HepG2 (cell line): ENCODE data around the gene FCN3. TPM values are rescaled to one million over a fixed set of nuclear protein-coding genes. Genes with fewer than 3 reads are reported as not detected.

Experiments used
- AHR ChIP-seq: IDR thresholded peaks from 2 replicates; pipeline ENCODE4 v1.6.1; 2018; ENCODE audit warnings: missing genetic modification reagents, missing compliant biosample characterization
- ASH2L ChIP-seq: fragments of 300-600, 200-600 bp; sonication (generic); IDR thresholded peaks from 2 replicates; pipeline ENCODE4 v1.7.0; 2017; ENCODE audit warnings: low read depth, mild to moderate bottlenecking, moderate library complexity, mixed read lengths, low read length; ENCODE audit not compliant: insufficient read length
- DR1 ChIP-seq: sonication (generic); formaldehyde crosslinking; IDR thresholded peaks from 2 replicates; pipeline ENCODE4 v1.8.0; 2021; ENCODE audit warnings: mild to moderate bottlenecking, missing genetic modification reagents, inconsistent platforms
- ETV6 ChIP-seq: sonication (generic); formaldehyde crosslinking; conservative IDR thresholded peaks from 2 replicates; pipeline ENCODE4 v1.4.0; 2020; ENCODE audit warnings: missing genetic modification reagents
- GATAD2A ChIP-seq: IDR thresholded peaks from 2 replicates; pipeline ENCODE4 v1.6.1; 2016
- HNF1A ChIP-seq, 2 experiments: sonication (generic) in 1 of 2; formaldehyde crosslinking in 1 of 2; IDR thresholded peaks; 2 replicates each; pipeline versions ENCODE4 v1.4.0 to v1.6.1; 2016 to 2020; ENCODE audit warnings: borderline replicate concordance in 1 of 2, low read depth in 1 of 2, mild to moderate bottlenecking in 1 of 2, missing genetic modification reagents in 1 of 2
- KIAA2018 ChIP-seq: sonication (generic); formaldehyde crosslinking; IDR thresholded peaks from 2 replicates; pipeline ENCODE4 v1.5.0; 2020; ENCODE audit warnings: mild to moderate bottlenecking, missing genetic modification reagents, borderline replicate concordance
- LRRFIP1 ChIP-seq: sonication (generic); formaldehyde crosslinking; conservative IDR thresholded peaks from 2 replicates; pipeline ENCODE4 v1.4.0; 2020; ENCODE audit warnings: missing genetic modification reagents
- NR1H2 ChIP-seq: sonication (generic); formaldehyde crosslinking; IDR thresholded peaks from 2 replicates; pipeline ENCODE4 v1.8.1; 2022; ENCODE audit warnings: low read depth, missing genetic modification reagents, borderline replicate concordance
- TBX3 ChIP-seq: fragments of 450-650 bp; IDR thresholded peaks from 2 replicates; pipeline ENCODE4 v1.6.1; 2017; ENCODE audit warnings: antibody characterized with exemption, mild to moderate bottlenecking, inconsistent platforms, borderline replicate concordance
- ZFP90 ChIP-seq: sonication (generic); formaldehyde crosslinking; IDR thresholded peaks from 2 replicates; pipeline ENCODE4 v1.8.0; 2022; ENCODE audit warnings: missing genetic modification reagents, mild to moderate bottlenecking, inconsistent platforms, borderline replicate concordance
- ZNF33A ChIP-seq: sonication (generic); formaldehyde crosslinking; IDR thresholded peaks from 2 replicates; pipeline ENCODE4 v1.5.1; 2020; ENCODE audit warnings: missing genetic modification reagents, mild to moderate bottlenecking, moderate library complexity, borderline replicate concordance
- ZNF749 ChIP-seq: sonication (generic); formaldehyde crosslinking; IDR thresholded peaks from 2 replicates; pipeline ENCODE4 v1.8.0; 2022; ENCODE audit warnings: mild to moderate bottlenecking, missing genetic modification reagents, moderate library complexity, borderline replicate concordance
- polyA plus RNA-seq, 8 experiments: library from polyadenylated mRNA; depleted of rRNA in 3 of 8; stranded (reverse) in 7 of 8; unstranded in 1 of 8; fragments of >200 nt; fragmentation: Illumina TruSeq in 4 of 8; extraction: Trizol in 4 of 8; gene quantifications; 2 replicates each; pipeline versions ENCODE4 v1.2.1 to v1.2.3, GENCODE V29; 2011 to 2016; ENCODE audit warnings: low read depth in 4 of 8, missing spikeins in 1 of 8, mixed read lengths in 1 of 8; ENCODE audit not compliant: insufficient read depth in 1 of 8
- total RNA-seq, 5 experiments: library from RNA; depleted of rRNA; stranded (reverse); fragments of >200 nt; fragmentation: Illumina TruSeq; extraction: Trizol; gene quantifications; 2 replicates each; pipeline ENCODE4 v1.2.3, GENCODE V29; 2016; ENCODE audit warnings: low read depth in 1 of 5

Gene FCN3
- total and polyA plus RNA-seq, 2 of the 13 experiments (the other 11 are each of a cell fraction or from before 2014, with no cell fraction given), result not detected

GRCh38 chr1:27341525-27342252 lies 32.9 kb downstream of the FCN3 start, which contains the start of gene SYTL1 (continued):
- TF ChIP-seq KIAA2018 (no peak), LRRFIP1 (CRISPR knock-in tag) (no peak), ASH2L (no peak), GATAD2A (peak; percentile 51; the same call in 1 of the 2 replicates), HNF1A (IDR thresholded peaks at IDR 0.05; ENCODE audit: low read depth) (no peak), HNF1A (CRISPR knock-in tag; IDR thresholded peaks at IDR 0.05; ENCODE audit: borderline replicate concordance) (no peak), ZNF33A (CRISPR knock-in tag) (no peak), TBX3 (0 out of 2 replicates have a peak, but pooled peaks have one; percentile 31), DR1 (CRISPR knock-in tag) (no peak), AHR (CRISPR knock-in tag) (no peak), ETV6 (0 out of 2 replicates have a peak, but pooled peaks have one; percentile 64), NR1H2 (CRISPR knock-in tag) (no peak), ZNF749 (no peak), ZFP90 (no peak)
